GM23248 (cell line): ENCODE data around the gene ARSI.

Experiments
- EZH2 ChIP-seq: fragments of 200-600 bp; sonication (generic); IDR thresholded peaks from 2 replicates; pipeline ENCODE4 v1.6.1; 2018; ENCODE audit warnings: antibody characterized with exemption, mild to moderate bottlenecking; ENCODE audit not compliant: insufficient read depth, poor library complexity, severe bottlenecking
- EZH2phosphoT487 ChIP-seq: fragments of 200-600 bp; sonication (generic); IDR thresholded peaks from 2 replicates; pipeline ENCODE4 v1.6.1; 2018; ENCODE audit warnings: antibody characterized with exemption, moderate library complexity, mild to moderate bottlenecking, low read depth; ENCODE audit not compliant: insufficient read depth

GRCh38 chr5:150247726-150248125, 55.0 kb downstream of the ARSI start:
- TF ChIP-seq EZH2: no peak
- no peak for TF ChIP-seq EZH2phosphoT487
